HFFc6 (cell line): ENCODE measurements around the gene SPI1. TPM values are rescaled to one million over a fixed set of nuclear protein-coding genes. Genes with fewer than 3 reads are reported as not detected.

Experiments used
- DNase-seq: peaks from one replicate; pipeline ENCODE4 v3.0.0-alpha.2; 2018
- H3K27ac Mint-ChIP-seq: 2 replicates; pipeline ENCODE4 v1.8.0; 2020; ENCODE audit warnings: mild to moderate bottlenecking, mixed read lengths
- H3K27me3 Mint-ChIP-seq: 2 replicates; pipeline ENCODE4 v1.8.0; 2021; ENCODE audit warnings: mild to moderate bottlenecking, moderate library complexity, mixed read lengths; ENCODE audit not compliant: insufficient read depth
- H3K36me3 Mint-ChIP-seq: 2 replicates; pipeline ENCODE4 v1.8.0; 2021; ENCODE audit warnings: low read depth, mixed read lengths
- H3K4me1 Mint-ChIP-seq: 2 replicates; pipeline ENCODE4 v1.8.0; 2020; ENCODE audit warnings: low read depth, mixed read lengths
- H3K4me3 Mint-ChIP-seq: 2 replicates; pipeline ENCODE4 v1.8.0; 2020; ENCODE audit warnings: mild to moderate bottlenecking, moderate library complexity, mixed read lengths
- H3K9me3 Mint-ChIP-seq: 2 replicates; pipeline ENCODE4 v1.8.0; 2020; ENCODE audit warnings: mild to moderate bottlenecking, mixed read lengths
- total RNA-seq, 6 experiments: library from RNA; stranded (reverse); fragmentation: NEBNext Ultra II Directional; extraction: Animal tissue kit (Norgen Biotek cat#: 25700); gene quantifications; 2 replicates in 1 of 6; 3 replicates in 5 of 6; pipeline ENCODE4 v1.2.3, GENCODE V29; 2021
- TF ChIP-seq, protein P1 (sequence below): fragments of 200-600 bp; sonication (generic); IDR thresholded peaks from 2 replicates; pipeline ENCODE4 v1.5.0; 2021; ENCODE audit warnings: antibody characterized with exemption, mild to moderate bottlenecking

SPI1 gene
- total RNA-seq, 6 experiments from 2014 or later: not detected

DNA sequence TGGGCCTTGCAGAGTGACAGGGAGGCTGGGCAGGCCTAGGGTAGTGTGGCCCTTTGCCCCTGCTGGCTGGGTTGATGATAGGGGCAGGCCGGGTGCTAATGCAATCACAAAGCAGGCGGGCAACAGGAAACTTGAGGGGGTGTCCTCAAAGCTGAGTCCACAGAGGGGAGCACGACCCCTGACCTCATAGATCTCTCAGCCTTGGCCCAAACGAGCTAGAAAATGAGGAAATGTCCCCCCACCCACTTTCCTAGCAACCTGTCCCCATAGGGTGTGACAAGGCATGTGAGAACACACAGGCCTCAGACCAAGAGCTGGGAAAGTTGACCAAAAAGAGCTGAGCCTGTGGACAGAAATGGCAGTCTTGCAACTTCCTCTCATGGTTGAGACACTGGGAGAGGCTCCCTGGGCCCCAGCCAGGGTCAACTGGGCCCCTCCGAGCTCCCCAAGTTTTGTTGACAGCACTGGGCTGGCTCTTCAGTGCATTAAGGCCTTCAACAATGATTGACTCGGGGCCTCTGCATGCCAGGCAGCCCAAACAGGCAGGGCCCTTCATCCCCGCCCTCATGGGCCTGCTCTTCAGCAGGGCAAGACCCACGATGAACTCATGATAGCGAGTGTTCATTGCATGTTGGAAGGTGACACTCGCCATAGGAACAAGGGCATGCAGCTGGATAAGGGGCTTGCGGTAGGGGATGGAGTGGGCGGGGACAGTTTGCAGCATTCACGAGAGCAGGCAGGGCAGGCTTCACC lies 9.8 kb upstream of the SPI1 start:
- DNase-seq: no peak
- H3K9me3 Mint-ChIP-seq: no peaks in the 10 kb centered on the region
- no peak overlapping the region for H3K27ac Mint-ChIP-seq
- H3K4me3 Mint-ChIP-seq: no peak overlapping the region
- peaks cover 5% of the 10 kb centered on the region; the same call in 1 of the 2 replicates for H3K4me1 Mint-ChIP-seq
- TF ChIP-seq, protein P1, sequence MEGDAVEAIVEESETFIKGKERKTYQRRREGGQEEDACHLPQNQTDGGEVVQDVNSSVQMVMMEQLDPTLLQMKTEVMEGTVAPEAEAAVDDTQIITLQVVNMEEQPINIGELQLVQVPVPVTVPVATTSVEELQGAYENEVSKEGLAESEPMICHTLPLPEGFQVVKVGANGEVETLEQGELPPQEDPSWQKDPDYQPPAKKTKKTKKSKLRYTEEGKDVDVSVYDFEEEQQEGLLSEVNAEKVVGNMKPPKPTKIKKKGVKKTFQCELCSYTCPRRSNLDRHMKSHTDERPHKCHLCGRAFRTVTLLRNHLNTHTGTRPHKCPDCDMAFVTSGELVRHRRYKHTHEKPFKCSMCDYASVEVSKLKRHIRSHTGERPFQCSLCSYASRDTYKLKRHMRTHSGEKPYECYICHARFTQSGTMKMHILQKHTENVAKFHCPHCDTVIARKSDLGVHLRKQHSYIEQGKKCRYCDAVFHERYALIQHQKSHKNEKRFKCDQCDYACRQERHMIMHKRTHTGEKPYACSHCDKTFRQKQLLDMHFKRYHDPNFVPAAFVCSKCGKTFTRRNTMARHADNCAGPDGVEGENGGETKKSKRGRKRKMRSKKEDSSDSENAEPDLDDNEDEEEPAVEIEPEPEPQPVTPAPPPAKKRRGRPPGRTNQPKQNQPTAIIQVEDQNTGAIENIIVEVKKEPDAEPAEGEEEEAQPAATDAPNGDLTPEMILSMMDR: no peak
- H3K36me3 Mint-ChIP-seq: no peaks in the 10 kb centered on the region
- H3K27me3 Mint-ChIP-seq: peaks cover 2% of the 10 kb centered on the region

DNA sequence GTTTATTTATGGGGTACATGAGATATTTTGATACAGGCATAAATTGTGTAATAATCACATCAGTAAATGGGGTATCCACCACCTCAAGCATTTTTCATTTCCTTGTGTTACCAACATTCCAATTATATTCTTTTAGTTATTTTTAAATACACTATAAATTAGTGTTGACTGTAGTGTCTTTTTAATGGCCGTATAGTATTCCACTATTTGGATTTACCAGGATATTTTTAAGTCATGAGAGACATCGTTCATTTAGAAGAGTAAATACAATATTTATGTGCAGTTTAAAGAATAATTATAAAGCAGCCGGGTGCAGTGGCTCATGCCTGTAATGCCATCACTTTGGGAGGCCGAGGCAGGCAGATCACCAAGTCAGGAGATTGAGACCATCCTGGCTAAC lies 6.2 kb upstream of the SPI1 start:
- Mint-ChIP-seq H3K4me1 (no peaks in the 10 kb centered on the region), H3K27me3 (peaks cover 3% of the 10 kb centered on the region), H3K36me3 (no peaks in the 10 kb centered on the region), H3K4me3 (no peak overlapping the region), H3K27ac (no peak overlapping the region), H3K9me3 (no peaks in the 10 kb centered on the region)
- no peak for DNase-seq
- TF ChIP-seq, protein P1: no peak

DNA sequence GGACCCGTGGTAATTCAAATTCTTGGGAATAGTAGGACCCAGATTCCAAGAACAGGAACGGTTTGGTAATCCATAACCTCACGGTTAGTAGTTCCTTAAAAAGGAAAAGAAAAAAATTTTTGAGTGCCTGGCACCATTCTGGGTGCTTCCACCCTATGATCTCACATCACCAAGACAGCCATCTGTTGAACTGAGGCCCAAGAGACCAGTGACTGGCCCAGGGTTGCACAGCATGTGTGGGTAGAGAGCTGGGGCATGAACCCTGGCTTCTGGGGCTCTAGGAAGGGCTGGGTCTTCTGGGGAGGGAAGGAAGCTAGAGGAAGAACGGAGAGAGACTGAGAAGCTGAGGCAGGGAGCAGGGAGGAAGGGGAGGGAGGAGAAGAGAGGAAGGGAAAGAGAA lies 4.7 kb upstream of the SPI1 start:
- no peak for DNase-seq
- TF ChIP-seq, protein P1: no peak
- H3K36me3 Mint-ChIP-seq: no peaks in the 10 kb centered on the region

DNA sequence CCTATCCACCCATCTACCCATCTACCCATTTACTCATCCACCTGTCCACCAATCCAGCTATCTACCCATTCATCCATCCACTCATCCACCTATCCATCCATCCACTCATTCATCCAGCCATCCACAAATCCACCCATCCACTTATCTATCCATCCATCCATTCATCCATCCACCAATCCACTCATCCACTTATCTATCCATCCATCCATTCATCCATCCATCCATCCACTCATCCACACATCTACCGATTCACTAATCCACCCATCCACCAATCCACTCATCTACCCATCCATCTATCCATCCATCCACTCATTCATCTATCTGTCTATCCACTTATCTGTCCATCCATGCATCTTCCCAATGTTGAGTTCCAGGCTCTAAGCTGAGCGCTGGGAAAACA lies 1.7 kb upstream of the SPI1 start:
- TF ChIP-seq, protein P1: no peak
- Mint-ChIP-seq H3K36me3 (no peaks in the 10 kb centered on the region), H3K27ac (no peak overlapping the region), H3K27me3 (peaks cover 3% of the 10 kb centered on the region), H3K4me3 (no peak overlapping the region), H3K4me1 (no peaks in the 10 kb centered on the region), H3K9me3 (no peaks in the 10 kb centered on the region)
- no peak for DNase-seq

More for the DNA sequence above, 4.7 kb upstream of the SPI1 start:
- Mint-ChIP-seq H3K4me1 (no peaks in the 10 kb centered on the region), H3K27ac (no peak overlapping the region), H3K27me3 (peaks cover 3% of the 10 kb centered on the region), H3K4me3 (no peak overlapping the region), H3K9me3 (no peaks in the 10 kb centered on the region)

DNA sequence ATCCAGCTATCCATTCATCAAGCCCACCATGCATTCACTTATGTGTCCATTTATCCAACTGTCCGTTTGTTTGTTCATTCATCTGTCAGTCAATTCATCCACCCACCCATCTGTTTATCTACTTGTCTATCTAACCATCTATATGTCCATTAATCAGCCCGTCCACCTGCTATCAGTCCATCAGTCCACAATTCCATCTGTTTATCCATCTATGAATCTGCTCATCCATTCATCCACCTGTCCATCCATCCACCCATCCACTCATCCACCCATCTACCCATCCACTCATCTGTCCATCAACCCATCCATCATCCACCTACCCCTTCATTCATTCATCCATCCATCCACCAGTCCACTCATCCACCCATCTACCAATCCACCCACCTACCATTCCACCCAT lies 970 bp upstream of the SPI1 start:
- Mint-ChIP-seq H3K27me3 (peaks cover 3% of the 10 kb centered on the region), H3K36me3 (no peaks in the 10 kb centered on the region), H3K4me3 (no peak overlapping the region), H3K9me3 (no peaks in the 10 kb centered on the region), H3K4me1 (peaks cover 7% of the 10 kb centered on the region), H3K27ac (no peak overlapping the region)
- TF ChIP-seq, protein P1: no peak
- no peak for DNase-seq
